BLaER1 treated with 17β-estradiol and CSF1 and Interleukin-3, amounts not matched to agents 10 nM and 100 nM (cell line): ENCODE measurements around the gene OLIG1.
A peak's percentile ranks its signal among the peaks of the same experiment; 100 is the strongest.

Experiments
- H3K27ac ChIP-seq, 11 experiments: shearing (Covaris generic); formaldehyde crosslinking; 2 replicates each; pipeline ENCODE4 v1.8.1; 2022
- H3K27me3 ChIP-seq, 11 experiments: shearing (Covaris generic); formaldehyde crosslinking; 2 replicates each; pipeline ENCODE4 v1.8.1; 2022
- H3K36me3 ChIP-seq, 11 experiments: shearing (Covaris generic); formaldehyde crosslinking; 2 replicates each; pipeline ENCODE4 v1.8.1; 2022
- H3K4me1 ChIP-seq, 10 experiments: shearing (Covaris generic); formaldehyde crosslinking; 2 replicates each; pipeline ENCODE4 v1.8.1; 2022
- H3K4me2 ChIP-seq, 11 experiments: shearing (Covaris generic); formaldehyde crosslinking; 2 replicates each; pipeline ENCODE4 v1.8.1; 2022
- H3K4me3 ChIP-seq, 10 experiments: shearing (Covaris generic); formaldehyde crosslinking; 2 replicates each; pipeline ENCODE4 v1.8.1; 2022
- H3K9ac ChIP-seq, 11 experiments: shearing (Covaris generic); formaldehyde crosslinking; 2 replicates each; pipeline ENCODE4 v1.8.1; 2022
- H3K9me3 ChIP-seq, 11 experiments: shearing (Covaris generic); formaldehyde crosslinking; replicated peaks in 1 of 11; 2 replicates each; pipeline ENCODE4 v1.8.1; 2022
- H4K20me1 ChIP-seq, 11 experiments: shearing (Covaris generic); formaldehyde crosslinking; 2 replicates each; pipeline ENCODE4 v1.8.1; 2022
- Cebpa-rat ChIP-seq, 11 experiments: shearing (Covaris generic); IDR thresholded peaks; 2 replicates each; pipeline ENCODE4 v1.8.1; 2022

The OLIG1 gene

DNA sequence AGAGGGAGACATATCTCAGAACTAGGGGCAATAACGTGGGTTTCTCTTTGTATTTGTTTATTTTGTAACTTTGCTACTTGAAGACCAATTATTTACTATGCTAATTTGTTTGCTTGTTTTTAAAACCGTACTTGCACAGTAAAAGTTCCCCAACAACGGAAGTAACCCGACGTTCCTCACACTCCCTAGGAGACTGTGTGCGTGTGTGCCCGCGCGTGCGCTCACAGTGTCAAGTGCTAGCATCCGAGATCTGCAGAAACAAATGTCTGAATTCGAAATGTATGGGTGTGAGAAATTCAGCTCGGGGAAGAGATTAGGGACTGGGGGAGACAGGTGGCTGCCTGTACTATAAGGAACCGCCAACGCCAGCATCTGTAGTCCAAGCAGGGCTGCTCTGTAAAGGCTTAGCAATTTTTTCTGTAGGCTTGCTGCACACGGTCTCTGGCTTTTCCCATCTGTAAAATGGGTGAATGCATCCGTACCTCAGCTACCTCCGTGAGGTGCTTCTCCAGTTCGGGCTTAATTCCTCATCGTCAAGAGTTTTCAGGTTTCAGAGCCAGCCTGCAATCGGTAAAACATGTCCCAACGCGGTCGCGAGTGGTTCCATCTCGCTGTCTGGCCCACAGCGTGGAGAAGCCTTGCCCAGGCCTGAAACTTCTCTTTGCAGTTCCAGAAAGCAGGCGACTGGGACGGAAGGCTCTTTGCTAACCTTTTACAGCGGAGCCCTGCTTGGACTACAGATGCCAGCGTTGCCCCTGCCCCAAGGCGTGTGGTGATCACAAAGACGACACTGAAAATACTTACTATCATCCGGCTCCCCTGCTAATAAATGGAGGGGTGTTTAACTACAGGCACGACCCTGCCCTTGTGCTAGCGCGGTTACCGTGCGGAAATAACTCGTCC is 45.5 kb upstream of the OLIG1 start:
- H3K4me2 ChIP-seq: no peak overlapping the region
- TF ChIP-seq Cebpa-rat (IDR thresholded peaks at IDR 0.05): no peak
- peaks cover 0 to 6% (median 0%) of the 10 kb centered on the region in 11 experiments; a peak in 1 of 22 replicates for H3K36me3 ChIP-seq
- H3K27me3 ChIP-seq: peaks cover 100% of the 10 kb centered on the region in 11 experiments
- peaks cover 40 to 72% (median 50%) of the 10 kb centered on the region in 11 experiments for H3K9me3 ChIP-seq
- H3K4me1 ChIP-seq: peaks cover 0 to 25% (median 20%) of the 10 kb centered on the region in 10 experiments; a peak in 17 of 20 replicates
- H3K9ac ChIP-seq: no peak overlapping the region
- H4K20me1 ChIP-seq: peaks cover 0 to 18% (median 4%) of the 10 kb centered on the region in 11 experiments; a peak in 8 of 22 replicates
- no peak overlapping the region for H3K4me3 ChIP-seq
- no peak overlapping the region for H3K27ac ChIP-seq

DNA sequence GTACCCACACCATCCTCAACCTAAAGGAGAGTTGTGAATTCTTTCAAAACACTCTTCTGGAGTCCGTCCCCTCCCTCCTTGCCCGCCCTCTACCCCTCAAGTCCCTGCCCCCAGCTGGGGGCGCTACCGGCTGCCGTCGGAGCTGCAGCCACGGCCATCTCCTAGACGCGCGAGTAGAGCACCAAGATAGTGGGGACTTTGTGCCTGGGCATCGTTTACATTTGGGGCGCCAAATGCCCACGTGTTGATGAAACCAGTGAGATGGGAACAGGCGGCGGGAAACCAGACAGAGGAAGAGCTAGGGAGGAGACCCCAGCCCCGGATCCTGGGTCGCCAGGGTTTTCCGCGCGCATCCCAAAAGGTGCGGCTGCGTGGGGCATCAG is 44.8 kb upstream of the OLIG1 start:
- Histone ChIP-seq H3K27ac (no peak overlapping the region), H3K9me3 (peaks cover 40 to 70% (median 52%) of the 10 kb centered on the region in 11 experiments), H3K4me3 (no peak overlapping the region), H3K9ac (no peak overlapping the region), H4K20me1 (peaks cover 0 to 12% (median 1%) of the 10 kb centered on the region in 11 experiments; a peak in 8 of 22 replicates), H3K36me3 (peaks cover 0 to 6% (median 0%) of the 10 kb centered on the region in 11 experiments; a peak in 1 of 22 replicates), H3K4me2 (no peak overlapping the region), H3K4me1 (peaks cover 0 to 21% (median 14%) of the 10 kb centered on the region in 10 experiments; a peak in 17 of 20 replicates), H3K27me3 (peaks cover 100% of the 10 kb centered on the region in 11 experiments)
- no peak for TF ChIP-seq Cebpa-rat (IDR thresholded peaks at IDR 0.05)

DNA sequence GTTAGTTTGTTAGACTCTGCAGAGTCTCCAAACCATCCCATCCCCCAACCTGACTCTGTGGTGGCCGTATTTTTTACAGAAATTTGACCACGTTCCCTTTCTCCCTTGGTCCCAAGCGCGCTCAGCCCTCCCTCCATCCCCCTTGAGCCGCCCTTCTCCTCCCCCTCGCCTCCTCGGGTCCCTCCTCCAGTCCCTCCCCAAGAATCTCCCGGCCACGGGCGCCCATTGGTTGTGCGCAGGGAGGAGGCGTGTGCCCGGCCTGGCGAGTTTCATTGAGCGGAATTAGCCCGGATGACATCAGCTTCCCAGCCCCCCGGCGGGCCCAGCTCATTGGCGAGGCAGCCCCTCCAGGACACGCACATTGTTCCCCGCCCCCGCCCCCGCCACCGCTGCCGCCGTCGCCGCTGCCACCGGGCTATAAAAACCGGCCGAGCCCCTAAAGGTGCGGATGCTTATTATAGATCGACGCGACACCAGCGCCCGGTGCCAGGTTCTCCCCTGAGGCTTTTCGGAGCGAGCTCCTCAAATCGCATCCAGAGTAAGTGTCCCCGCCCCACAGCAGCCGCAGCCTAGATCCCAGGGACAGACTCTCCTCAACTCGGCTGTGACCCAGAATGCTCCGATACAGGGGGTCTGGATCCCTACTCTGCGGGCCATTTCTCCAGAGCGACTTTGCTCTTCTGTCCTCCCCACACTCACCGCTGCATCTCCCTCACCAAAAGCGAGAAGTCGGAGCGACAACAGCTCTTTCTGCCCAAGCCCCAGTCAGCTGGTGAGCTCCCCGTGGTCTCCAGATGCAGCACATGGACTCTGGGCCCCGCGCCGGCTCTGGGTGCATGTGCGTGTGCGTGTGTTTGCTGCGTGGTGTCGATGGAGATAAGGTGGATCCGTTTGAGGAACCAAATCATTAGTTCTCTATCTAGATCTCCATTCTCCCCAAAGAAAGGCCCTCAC is 44.2 kb upstream of the OLIG1 start, which contains the start of gene OLIG2:
TSS of gene OLIG2 (plus strand) at position 447 of the 954 bp plus-strand sequence. CDS start 928 bp downstream, outside the sequence.
- no peak within 1 kb of the TSS for H3K9ac ChIP-seq
- no peak within 1 kb of the TSS for H3K4me2 ChIP-seq
- H3K27me3 ChIP-seq: peaks cover 100% of the 10 kb centered on the region in 11 experiments
- no peak for TF ChIP-seq Cebpa-rat (IDR thresholded peaks at IDR 0.05)
- H3K27ac ChIP-seq: no peak within 1 kb of the TSS
- peak within 1 kb of the TSS in 5 of 10 experiments; percentile 11 to 40 (median 20); a peak in 3 of 20 replicates for H3K4me3 ChIP-seq
- H3K36me3 ChIP-seq: peaks cover 0 to 6% (median 0%) of the 10 kb centered on the region in 11 experiments; a peak in 1 of 22 replicates
- peaks cover 40 to 68% (median 52%) of the 10 kb centered on the region in 11 experiments for H3K9me3 ChIP-seq
- peaks cover 0 to 10% (median 0%) of the 10 kb centered on the region in 11 experiments; a peak in 6 of 22 replicates for H4K20me1 ChIP-seq
- H3K4me1 ChIP-seq: peaks cover 0 to 16% (median 9%) of the 10 kb centered on the region in 10 experiments; a peak in 13 of 20 replicates

DNA sequence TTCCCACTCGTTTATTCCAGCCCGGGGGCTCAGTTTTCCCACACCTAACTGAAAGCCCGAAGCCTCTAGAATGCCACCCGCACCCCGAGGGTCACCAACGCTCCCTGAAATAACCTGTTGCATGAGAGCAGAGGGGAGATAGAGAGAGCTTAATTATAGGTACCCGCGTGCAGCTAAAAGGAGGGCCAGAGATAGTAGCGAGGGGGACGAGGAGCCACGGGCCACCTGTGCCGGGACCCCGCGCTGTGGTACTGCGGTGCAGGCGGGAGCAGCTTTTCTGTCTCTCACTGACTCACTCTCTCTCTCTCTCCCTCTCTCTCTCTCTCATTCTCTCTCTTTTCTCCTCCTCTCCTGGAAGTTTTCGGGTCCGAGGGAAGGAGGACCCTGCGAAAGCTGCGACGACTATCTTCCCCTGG is 43.5 kb upstream of the OLIG1 start:
- H4K20me1 ChIP-seq: peaks cover 0 to 10% (median 0%) of the 10 kb centered on the region in 11 experiments; a peak in 6 of 22 replicates
- H3K4me2 ChIP-seq: no peak overlapping the region
- H3K4me1 ChIP-seq: peaks cover 0 to 16% (median 9%) of the 10 kb centered on the region in 10 experiments; a peak in 13 of 20 replicates
- H3K27ac ChIP-seq: no peak overlapping the region
- H3K9ac ChIP-seq: no peak overlapping the region
- peaks cover 0 to 6% (median 0%) of the 10 kb centered on the region in 11 experiments; a peak in 1 of 22 replicates for H3K36me3 ChIP-seq
- H3K9me3 ChIP-seq: peaks cover 40 to 68% (median 52%) of the 10 kb centered on the region in 11 experiments
- TF ChIP-seq Cebpa-rat (IDR thresholded peaks at IDR 0.05): no peak
- peak overlapping the region in 4 of 10 experiments; percentile 19 to 40 (median 20); a peak in 2 of 20 replicates for H3K4me3 ChIP-seq
- H3K27me3 ChIP-seq: peaks cover 100% of the 10 kb centered on the region in 11 experiments

DNA sequence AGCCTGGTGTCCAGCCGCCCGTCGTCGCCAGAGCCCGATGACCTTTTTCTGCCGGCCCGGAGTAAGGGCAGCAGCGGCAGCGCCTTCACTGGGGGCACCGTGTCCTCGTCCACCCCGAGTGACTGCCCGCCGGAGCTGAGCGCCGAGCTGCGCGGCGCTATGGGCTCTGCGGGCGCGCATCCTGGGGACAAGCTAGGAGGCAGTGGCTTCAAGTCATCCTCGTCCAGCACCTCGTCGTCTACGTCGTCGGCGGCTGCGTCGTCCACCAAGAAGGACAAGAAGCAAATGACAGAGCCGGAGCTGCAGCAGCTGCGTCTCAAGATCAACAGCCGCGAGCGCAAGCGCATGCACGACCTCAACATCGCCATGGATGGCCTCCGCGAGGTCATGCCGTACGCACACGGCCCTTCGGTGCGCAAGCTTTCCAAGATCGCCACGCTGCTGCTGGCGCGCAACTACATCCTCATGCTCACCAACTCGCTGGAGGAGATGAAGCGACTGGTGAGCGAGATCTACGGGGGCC is 43.0 kb upstream of the OLIG1 start:
- Histone ChIP-seq H3K9ac (no peak overlapping the region), H3K27me3 (peaks cover 100% of the 10 kb centered on the region in 11 experiments), H3K27ac (no peak overlapping the region), H3K4me1 (peaks cover 0 to 16% (median 9%) of the 10 kb centered on the region in 10 experiments; a peak in 13 of 20 replicates), H3K4me2 (no peak overlapping the region), H3K9me3 (peaks cover 40 to 68% (median 52%) of the 10 kb centered on the region in 11 experiments), H3K4me3 (peak overlapping the region in 6 of 10 experiments; percentile 11 to 40 (median 20); a peak in 3 of 20 replicates), H4K20me1 (peaks cover 0 to 10% (median 0%) of the 10 kb centered on the region in 11 experiments; a peak in 6 of 22 replicates), H3K36me3 (peaks cover 0 to 6% (median 0%) of the 10 kb centered on the region in 11 experiments; a peak in 1 of 22 replicates)
- TF ChIP-seq Cebpa-rat (IDR thresholded peaks at IDR 0.05): no peak

DNA sequence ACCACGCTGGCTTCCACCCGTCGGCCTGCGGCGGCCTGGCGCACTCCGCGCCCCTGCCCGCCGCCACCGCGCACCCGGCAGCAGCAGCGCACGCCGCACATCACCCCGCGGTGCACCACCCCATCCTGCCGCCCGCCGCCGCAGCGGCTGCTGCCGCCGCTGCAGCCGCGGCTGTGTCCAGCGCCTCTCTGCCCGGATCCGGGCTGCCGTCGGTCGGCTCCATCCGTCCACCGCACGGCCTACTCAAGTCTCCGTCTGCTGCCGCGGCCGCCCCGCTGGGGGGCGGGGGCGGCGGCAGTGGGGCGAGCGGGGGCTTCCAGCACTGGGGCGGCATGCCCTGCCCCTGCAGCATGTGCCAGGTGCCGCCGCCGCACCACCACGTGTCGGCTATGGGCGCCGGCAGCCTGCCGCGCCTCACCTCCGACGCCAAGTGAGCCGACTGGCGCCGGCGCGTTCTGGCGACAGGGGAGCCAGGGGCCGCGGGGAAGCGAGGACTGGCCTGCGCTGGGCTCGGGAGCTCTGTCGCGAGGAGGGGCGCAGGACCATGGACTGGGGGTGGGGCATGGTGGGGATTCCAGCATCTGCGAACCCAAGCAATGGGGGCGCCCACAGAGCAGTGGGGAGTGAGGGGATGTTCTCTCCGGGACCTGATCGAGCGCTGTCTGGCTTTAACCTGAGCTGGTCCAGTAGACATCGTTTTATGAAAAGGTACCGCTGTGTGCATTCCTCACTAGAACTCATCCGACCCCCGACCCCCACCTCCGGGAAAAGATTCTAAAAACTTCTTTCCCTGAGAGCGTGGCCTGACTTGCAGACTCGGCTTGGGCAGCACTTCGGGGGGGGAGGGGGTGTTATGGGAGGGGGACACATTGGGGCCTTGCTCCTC is 42.3 kb upstream of the OLIG1 start:
- Histone ChIP-seq H3K4me2 (peak overlapping the region in 2 of 11 experiments; percentile 74 to 83; a peak in 4 of 22 replicates), H3K9me3 (peaks cover 40 to 68% (median 52%) of the 10 kb centered on the region in 11 experiments), H4K20me1 (peaks cover 0 to 8% (median 0%) of the 10 kb centered on the region in 11 experiments; a peak in 6 of 22 replicates), H3K9ac (no peak overlapping the region), H3K27me3 (peaks cover 100% of the 10 kb centered on the region in 11 experiments), H3K4me1 (peaks cover 0 to 19% (median 9%) of the 10 kb centered on the region in 10 experiments; a peak in 13 of 20 replicates), H3K27ac (no peak overlapping the region), H3K4me3 (peak overlapping the region in 6 of 10 experiments; percentile 11 to 33 (median 20); a peak in 2 of 20 replicates), H3K36me3 (peaks cover 0 to 6% (median 0%) of the 10 kb centered on the region in 11 experiments; a peak in 1 of 22 replicates)
- TF ChIP-seq Cebpa-rat (IDR thresholded peaks at IDR 0.05): no peak

DNA sequence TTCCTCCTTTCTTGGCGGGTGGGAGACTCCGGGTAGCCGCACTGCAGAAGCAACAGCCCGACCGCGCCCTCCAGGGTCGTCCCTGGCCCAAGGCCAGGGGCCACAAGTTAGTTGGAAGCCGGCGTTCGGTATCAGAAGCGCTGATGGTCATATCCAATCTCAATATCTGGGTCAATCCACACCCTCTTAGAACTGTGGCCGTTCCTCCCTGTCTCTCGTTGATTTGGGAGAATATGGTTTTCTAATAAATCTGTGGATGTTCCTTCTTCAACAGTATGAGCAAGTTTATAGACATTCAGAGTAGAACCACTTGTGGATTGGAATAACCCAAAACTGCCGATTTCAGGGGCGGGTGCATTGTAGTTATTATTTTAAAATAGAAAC is 41.7 kb upstream of the OLIG1 start:
- no peak overlapping the region for H3K27ac ChIP-seq
- no peak for TF ChIP-seq Cebpa-rat (IDR thresholded peaks at IDR 0.05)
- H3K9me3 ChIP-seq: peaks cover 40 to 66% (median 52%) of the 10 kb centered on the region in 11 experiments
- H3K36me3 ChIP-seq: peaks cover 0 to 6% (median 0%) of the 10 kb centered on the region in 11 experiments; a peak in 1 of 22 replicates
- peaks cover 0 to 3% (median 0%) of the 10 kb centered on the region in 11 experiments; a peak in 6 of 22 replicates for H4K20me1 ChIP-seq
- peaks cover 96 to 100% (median 100%) of the 10 kb centered on the region in 11 experiments for H3K27me3 ChIP-seq
- H3K9ac ChIP-seq: no peak overlapping the region
- H3K4me1 ChIP-seq: peaks cover 0 to 20% (median 9%) of the 10 kb centered on the region in 10 experiments; a peak in 13 of 20 replicates
- peak overlapping the region in 10 of 11 experiments; percentile 18 to 83 (median 39); a peak in 12 of 22 replicates for H3K4me2 ChIP-seq
- H3K4me3 ChIP-seq: peak overlapping the region in 3 of 10 experiments; percentile 7 to 33 (median 17); a peak in 3 of 20 replicates
